Measurements from ENCODE around the gene TMEM81.

DNA sequence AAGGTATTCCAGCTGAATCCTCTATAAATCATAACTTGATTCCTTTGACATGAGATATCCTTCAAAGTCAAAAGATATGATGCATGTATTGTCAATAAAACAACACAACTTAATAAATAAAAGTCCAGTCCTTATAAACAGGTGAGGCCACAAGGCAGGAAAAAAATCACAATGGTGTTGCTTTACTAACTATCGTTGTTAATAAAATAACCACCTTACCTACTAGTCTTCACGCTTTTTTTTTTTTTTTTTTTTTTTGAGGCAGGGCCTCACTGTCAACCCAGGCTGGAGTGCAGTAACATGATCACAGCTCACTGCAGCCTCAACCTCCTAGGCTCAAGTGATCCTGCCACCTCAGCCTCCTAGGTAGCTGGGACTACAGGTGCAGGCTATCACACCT is at the start of gene TMEM81:
- TF ChIP-seq, protein P1, sequence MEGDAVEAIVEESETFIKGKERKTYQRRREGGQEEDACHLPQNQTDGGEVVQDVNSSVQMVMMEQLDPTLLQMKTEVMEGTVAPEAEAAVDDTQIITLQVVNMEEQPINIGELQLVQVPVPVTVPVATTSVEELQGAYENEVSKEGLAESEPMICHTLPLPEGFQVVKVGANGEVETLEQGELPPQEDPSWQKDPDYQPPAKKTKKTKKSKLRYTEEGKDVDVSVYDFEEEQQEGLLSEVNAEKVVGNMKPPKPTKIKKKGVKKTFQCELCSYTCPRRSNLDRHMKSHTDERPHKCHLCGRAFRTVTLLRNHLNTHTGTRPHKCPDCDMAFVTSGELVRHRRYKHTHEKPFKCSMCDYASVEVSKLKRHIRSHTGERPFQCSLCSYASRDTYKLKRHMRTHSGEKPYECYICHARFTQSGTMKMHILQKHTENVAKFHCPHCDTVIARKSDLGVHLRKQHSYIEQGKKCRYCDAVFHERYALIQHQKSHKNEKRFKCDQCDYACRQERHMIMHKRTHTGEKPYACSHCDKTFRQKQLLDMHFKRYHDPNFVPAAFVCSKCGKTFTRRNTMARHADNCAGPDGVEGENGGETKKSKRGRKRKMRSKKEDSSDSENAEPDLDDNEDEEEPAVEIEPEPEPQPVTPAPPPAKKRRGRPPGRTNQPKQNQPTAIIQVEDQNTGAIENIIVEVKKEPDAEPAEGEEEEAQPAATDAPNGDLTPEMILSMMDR (conservative IDR thresholded peaks at IDR 0.05; ENCODE audit: low read depth in 2 of 2) = no peak
- no peak for TF ChIP-seq POLR2AphosphoS5 (IDR thresholded peaks at IDR 0.05; ENCODE audit: low read depth)
- TF ChIP-seq, protein P2, sequence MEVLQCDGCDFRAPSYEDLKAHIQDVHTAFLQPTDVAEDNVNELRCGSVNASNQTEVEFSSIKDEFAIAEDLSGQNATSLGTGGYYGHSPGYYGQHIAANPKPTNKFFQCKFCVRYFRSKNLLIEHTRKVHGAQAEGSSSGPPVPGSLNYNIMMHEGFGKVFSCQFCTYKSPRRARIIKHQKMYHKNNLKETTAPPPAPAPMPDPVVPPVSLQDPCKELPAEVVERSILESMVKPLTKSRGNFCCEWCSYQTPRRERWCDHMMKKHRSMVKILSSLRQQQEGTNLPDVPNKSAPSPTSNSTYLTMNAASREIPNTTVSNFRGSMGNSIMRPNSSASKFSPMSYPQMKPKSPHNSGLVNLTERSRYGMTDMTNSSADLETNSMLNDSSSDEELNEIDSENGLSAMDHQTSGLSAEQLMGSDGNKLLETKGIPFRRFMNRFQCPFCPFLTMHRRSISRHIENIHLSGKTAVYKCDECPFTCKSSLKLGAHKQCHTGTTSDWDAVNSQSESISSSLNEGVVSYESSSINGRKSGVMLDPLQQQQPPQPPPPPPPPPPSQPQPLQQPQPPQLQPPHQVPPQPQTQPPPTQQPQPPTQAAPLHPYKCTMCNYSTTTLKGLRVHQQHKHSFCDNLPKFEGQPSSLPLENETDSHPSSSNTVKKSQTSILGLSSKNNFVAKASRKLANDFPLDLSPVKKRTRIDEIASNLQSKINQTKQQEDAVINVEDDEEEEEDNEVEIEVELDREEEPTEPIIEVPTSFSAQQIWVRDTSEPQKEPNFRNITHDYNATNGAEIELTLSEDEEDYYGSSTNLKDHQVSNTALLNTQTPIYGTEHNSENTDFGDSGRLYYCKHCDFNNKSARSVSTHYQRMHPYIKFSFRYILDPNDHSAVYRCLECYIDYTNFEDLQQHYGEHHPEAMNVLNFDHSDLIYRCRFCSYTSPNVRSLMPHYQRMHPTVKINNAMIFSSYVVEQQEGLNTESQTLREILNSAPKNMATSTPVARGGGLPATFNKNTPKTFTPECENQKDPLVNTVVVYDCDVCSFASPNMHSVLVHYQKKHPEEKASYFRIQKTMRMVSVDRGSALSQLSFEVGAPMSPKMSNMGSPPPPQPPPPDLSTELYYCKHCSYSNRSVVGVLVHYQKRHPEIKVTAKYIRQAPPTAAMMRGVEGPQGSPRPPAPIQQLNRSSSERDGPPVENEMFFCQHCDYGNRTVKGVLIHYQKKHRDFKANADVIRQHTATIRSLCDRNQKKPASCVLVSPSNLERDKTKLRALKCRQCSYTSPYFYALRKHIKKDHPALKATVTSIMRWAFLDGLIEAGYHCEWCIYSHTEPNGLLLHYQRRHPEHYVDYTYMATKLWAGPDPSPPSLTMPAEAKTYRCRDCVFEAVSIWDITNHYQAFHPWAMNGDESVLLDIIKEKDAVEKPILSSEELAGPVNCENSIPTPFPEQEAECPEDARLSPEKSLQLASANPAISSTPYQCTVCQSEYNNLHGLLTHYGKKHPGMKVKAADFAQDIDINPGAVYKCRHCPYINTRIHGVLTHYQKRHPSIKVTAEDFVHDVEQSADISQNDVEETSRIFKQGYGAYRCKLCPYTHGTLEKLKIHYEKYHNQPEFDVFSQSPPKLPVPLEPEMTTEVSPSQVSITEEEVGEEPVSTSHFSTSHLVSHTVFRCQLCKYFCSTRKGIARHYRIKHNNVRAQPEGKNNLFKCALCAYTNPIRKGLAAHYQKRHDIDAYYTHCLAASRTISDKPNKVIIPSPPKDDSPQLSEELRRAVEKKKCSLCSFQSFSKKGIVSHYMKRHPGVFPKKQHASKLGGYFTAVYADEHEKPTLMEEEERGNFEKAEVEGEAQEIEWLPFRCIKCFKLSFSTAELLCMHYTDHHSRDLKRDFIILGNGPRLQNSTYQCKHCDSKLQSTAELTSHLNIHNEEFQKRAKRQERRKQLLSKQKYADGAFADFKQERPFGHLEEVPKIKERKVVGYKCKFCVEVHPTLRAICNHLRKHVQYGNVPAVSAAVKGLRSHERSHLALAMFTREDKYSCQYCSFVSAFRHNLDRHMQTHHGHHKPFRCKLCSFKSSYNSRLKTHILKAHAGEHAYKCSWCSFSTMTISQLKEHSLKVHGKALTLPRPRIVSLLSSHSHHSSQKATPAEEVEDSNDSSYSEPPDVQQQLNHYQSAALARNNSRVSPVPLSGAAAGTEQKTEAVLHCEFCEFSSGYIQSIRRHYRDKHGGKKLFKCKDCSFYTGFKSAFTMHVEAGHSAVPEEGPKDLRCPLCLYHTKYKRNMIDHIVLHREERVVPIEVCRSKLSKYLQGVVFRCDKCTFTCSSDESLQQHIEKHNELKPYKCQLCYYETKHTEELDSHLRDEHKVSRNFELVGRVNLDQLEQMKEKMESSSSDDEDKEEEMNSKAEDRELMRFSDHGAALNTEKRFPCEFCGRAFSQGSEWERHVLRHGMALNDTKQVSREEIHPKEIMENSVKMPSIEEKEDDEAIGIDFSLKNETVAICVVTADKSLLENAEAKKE (CRISPR knock-in tag; IDR thresholded peaks at IDR 0.05) = no peak
- no peak for TF ChIP-seq ZNF114 (CRISPR knock-in tag; IDR thresholded peaks at IDR 0.05)
- TF ChIP-seq, protein P3, sequence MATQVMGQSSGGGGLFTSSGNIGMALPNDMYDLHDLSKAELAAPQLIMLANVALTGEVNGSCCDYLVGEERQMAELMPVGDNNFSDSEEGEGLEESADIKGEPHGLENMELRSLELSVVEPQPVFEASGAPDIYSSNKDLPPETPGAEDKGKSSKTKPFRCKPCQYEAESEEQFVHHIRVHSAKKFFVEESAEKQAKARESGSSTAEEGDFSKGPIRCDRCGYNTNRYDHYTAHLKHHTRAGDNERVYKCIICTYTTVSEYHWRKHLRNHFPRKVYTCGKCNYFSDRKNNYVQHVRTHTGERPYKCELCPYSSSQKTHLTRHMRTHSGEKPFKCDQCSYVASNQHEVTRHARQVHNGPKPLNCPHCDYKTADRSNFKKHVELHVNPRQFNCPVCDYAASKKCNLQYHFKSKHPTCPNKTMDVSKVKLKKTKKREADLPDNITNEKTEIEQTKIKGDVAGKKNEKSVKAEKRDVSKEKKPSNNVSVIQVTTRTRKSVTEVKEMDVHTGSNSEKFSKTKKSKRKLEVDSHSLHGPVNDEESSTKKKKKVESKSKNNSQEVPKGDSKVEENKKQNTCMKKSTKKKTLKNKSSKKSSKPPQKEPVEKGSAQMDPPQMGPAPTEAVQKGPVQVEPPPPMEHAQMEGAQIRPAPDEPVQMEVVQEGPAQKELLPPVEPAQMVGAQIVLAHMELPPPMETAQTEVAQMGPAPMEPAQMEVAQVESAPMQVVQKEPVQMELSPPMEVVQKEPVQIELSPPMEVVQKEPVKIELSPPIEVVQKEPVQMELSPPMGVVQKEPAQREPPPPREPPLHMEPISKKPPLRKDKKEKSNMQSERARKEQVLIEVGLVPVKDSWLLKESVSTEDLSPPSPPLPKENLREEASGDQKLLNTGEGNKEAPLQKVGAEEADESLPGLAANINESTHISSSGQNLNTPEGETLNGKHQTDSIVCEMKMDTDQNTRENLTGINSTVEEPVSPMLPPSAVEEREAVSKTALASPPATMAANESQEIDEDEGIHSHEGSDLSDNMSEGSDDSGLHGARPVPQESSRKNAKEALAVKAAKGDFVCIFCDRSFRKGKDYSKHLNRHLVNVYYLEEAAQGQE (IDR thresholded peaks at IDR 0.05; ENCODE audit: unreplicated experiment) = no peak
- no peak for TF ChIP-seq EZH2 (IDR thresholded peaks at IDR 0.05; ENCODE audit: low read depth, unreplicated experiment)
- TF ChIP-seq JUNB (IDR thresholded peaks at IDR 0.05; ENCODE audit: unreplicated experiment) = no peak
- TF ChIP-seq CREB1 (CRISPR knock-in tag; IDR thresholded peaks at IDR 0.05; ENCODE audit: low read depth) = no peak
- no peak for TF ChIP-seq EZH2phosphoT487 (IDR thresholded peaks at IDR 0.05; ENCODE audit: unreplicated experiment)
